NCI-H345 treated with DMSO at 0.1 percent for 48 hours (cell line): ENCODE data around the gene EFNA1.

Experiments used
- DNase-seq: peaks from one replicate; lab custom pipeline; 2025; ENCODE audit not compliant: unreplicated experiment; lab: John Stamatoyannopoulos, UW

EFNA1 gene

DNA sequence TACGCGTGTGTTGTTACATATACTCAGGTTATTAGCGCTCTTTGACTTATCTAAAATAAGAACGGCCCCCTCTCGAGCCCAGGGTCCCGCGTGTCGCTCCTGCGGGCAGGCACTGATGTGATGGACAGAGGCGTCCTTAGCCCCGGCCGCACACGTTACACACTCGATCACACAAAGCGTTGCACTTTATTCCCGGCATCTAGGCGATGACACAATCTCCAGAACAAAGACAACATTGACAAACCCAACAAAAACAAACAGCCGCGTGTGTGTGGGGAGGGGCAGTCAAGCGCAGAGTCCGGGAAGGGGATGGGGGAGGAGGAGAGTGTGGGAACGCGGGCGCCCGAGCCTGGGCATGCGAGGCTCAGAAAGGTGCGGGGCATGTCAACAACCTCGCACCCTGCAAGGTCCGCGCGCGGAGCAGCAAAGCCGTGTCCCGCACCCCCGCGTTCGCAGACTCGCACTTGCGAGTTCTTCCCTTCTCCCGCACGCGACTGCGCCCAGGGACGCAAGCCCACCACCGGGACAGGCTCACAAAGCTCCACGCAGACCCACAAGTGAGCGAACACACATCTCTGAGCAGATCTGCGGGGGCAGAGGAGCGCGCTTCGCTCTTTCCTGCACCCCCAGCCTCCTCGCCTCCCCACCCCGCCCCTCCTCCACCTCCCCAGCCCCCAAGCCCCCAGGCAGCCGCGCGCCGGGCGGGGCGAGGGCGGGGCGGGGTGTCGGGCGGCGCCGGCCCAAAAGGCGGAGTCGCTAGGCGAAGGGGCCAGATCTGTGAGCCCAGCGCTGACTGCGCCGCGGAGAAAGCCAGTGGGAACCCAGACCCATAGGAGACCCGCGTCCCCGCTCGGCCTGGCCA is at the start of gene EFNA1:
TSS of gene EFNA1 (plus strand) at position 772 of the 862 bp plus-strand sequence. CDS start 102 bp downstream, outside the sequence.
- peak; percentile 43 for DNase-seq

DNA sequence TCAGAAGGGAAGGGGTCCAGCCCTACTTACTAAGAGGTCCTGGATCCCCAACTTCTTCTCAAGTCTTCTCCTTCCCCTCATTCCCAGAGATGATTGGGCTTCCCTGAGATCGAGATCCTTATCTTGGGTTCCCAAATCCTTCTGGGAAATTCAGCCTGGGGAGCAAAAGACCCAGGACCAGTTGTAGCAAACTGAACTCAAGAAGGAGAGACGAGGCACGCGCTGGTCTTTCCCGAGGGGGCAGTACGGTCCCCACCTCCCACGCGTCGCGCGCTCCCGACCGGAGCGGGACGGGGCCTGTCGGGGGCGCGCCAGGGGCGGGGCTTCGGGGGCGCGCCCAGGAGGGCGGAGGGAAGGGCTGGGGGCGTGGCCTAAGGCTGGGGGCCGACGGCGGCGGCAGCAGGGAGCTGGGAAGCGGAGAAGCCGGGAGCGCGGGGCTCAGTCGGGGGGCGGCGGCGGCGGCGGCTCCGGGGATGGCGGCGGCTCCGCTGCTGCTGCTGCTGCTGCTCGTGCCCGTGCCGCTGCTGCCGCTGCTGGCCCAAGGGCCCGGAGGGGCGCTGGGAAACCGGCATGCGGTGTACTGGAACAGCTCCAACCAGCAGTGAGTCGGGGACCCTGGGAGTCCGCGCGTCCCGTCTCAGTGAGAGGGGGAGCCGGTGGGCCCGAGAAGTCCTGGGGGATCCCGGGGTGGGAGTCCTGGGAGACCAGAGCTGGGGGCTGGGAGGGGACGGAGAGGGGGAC is 49.0 kb upstream of the EFNA1 start, which contains the start of gene EFNA3:
TSS of gene EFNA3 (plus strand) at position 369 of the 741 bp plus-strand sequence. CDS start at position 474, 105 bp downstream.
- peak; percentile 78 for DNase-seq

DNA sequence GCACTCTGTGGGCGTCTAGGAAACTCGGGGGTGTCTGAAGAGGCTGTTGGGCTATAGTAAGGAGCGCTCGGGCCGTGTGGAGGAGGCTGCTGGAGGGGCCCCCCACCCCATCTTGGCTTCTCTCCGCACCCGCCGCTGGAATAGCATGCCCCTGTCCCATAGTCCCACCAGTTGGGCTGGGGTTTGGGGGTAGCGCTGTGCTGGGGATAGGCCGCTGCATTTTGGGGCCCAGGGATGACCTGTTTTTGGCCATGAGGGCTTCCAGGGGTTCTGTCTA is 48.5 kb upstream of the EFNA1 start:
- no peak for DNase-seq

DNA sequence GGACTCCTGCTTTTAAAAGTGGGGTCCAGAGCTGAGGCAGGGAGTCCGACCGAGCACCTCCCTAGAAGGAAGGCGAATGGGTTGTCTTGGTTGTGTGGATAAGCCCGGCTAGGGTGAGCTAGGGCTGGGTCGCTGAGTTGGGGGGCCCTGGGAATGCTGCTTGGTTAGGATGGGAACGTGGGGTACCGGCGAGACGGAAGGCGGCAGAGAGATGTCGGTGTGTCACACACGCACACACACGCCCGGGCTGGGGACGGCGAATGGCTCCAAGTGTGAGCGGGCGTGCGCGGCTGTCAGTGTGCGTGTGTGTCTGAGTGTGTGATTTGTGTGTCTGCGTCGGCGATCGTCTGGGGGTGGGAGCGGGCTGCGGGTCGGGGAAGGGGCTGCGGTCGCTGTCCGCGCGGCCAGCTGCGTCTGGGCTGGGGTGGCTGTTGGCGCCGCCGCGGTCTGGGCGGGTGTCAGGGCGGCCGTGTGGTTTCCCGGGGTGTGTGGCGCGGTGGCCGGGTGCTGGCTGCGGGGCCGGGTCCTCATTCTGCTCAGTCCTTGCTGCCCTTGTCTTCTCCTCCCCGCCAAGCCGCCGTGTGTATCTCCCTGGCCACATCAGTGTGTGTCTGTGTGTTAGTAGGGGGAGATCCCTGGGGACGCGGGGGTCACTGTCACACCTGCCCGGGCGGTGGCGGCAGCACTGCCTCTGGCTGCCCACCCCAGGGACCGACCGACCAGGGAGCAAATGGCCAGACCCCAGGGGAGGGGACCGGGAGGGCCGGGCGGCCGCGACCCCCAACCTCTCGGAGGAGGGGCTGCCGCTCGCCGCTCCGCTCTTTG is 48.0 kb upstream of the EFNA1 start:
- DNase-seq = peak; percentile 51

DNA sequence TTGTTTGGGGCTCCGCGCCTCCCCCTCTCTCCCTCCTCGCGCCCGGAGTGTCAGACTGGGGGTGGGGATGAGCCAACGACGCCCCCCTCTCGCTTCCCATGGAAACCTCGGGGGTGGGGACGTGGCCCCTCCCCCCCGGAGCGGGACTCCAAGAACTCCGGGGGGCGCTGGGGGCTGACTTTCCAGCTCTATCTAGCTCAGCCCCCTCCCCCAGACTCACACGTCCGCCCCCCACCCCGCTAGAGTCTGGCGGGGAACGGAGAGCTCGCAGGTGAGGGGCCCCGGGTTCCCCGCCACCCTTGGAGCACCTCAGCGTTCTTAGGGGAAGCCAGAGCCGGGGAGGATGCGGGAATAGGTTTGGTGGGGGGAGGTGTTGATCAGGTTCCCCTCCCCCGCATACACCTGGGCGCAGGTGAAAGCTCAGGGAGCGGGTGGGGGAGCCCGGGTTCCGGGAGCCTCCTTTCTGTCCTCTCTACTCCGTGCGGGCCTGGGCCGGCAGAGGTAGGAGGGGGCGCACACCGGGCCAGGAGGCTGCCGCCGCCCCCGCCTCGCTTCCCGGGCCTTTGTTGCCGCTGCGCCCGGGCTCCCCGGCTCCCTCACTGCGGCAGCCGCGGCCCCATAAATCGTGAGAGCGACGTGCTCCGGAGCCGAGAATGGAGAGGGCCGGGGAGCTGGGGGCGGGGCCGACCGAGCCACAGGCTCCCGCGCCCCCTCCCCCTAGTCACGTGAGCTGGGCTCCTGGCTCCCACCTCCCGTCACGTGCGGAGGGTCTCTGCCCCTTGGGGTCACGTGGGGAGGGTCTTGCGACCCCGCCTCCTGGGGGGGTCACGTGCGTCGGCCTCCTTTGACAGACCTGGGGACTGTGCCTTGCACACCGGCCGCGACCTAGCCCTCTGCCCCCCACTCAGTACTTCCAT is 47.1 kb upstream of the EFNA1 start:
- DNase-seq = peak; percentile 94

DNA sequence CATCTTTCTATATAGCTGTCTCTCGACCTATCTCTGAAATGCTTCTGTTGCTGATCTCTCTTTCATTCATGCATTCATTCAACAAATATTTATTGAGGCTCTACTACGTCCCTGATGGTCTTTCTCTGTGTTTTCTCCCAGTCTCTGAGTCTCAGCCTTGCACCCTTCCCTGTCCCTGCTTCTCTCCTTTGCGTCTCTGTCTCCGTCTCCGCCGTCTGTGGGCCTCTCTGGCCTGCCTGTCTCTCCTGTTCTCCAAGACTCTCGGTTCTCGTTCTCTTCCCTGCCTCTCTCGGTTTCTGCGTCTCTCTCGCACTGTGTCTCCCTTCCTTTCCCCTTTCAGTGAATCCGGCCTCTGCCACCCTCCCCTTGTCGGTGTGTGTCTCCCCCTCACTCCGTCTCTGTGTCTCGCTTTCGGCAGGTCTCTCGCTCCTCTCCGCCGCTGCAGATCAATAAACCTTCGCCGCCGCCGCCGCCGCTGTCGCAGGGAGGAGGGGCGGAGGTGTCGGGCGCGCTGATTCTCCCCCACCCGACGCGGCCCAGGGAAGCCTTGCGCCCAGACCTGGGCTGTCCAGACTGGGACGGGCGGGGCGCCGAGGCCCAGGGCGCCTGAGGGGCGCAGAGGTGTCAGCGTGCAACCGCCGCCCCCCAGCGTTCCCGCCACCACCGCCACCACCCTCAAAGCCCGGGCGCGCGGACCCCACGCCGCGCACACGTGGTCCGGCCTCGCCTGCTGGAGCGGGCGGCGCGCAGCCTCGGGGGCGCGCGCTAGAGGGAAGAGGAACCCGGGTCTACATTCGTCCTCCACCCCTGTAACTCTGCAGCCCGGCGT is 46.0 kb upstream of the EFNA1 start:
- no peak for DNase-seq

GRCh38 chr1:155082301-155083051 is 45.2 kb upstream of the EFNA1 start:
- no peak for DNase-seq

GRCh38 chr1:155083052-155083541 is 44.6 kb upstream of the EFNA1 start:
- DNase-seq = no peak

DNA sequence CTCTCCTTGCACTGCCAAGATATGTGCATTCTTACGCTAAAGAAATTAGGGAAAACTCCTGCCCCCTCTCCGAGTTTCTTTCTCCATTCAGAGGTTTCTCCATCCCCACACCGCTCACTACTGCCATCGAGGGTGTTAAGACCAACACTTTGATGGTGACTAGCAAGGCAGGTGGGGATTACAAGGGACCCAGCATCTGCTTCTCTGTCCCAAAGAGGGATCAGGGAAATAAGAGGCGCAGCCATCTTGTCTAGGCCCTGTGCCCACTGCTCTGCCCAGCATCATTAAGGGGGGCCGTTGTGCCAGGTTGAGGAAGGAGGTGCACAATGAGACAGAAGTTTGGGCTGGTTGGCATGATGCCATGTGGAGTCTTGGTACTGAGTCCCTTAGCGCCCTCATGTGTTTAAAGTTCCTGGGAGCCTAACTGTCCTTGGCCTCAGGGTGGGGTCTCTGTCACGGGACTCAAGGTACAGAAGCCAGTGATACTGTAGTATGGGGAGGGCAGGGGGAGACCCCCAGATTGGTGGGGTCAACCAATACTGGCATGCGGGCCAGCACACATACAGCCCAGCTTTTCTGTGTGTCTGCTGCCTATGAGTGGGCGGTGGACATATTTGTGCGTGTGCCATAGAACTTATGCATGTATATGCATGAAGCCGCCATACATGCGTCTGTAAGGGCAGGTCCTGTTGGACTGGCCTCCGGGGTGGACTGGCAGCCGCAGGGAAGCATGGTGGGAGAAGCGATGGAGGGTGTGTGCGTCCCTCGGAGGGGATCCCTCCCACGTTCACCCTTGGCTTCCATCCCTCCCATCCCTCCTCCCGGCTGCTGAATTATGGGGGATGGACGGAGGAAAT is 43.6 kb upstream of the EFNA1 start:
- peak; percentile 81 for DNase-seq

DNA sequence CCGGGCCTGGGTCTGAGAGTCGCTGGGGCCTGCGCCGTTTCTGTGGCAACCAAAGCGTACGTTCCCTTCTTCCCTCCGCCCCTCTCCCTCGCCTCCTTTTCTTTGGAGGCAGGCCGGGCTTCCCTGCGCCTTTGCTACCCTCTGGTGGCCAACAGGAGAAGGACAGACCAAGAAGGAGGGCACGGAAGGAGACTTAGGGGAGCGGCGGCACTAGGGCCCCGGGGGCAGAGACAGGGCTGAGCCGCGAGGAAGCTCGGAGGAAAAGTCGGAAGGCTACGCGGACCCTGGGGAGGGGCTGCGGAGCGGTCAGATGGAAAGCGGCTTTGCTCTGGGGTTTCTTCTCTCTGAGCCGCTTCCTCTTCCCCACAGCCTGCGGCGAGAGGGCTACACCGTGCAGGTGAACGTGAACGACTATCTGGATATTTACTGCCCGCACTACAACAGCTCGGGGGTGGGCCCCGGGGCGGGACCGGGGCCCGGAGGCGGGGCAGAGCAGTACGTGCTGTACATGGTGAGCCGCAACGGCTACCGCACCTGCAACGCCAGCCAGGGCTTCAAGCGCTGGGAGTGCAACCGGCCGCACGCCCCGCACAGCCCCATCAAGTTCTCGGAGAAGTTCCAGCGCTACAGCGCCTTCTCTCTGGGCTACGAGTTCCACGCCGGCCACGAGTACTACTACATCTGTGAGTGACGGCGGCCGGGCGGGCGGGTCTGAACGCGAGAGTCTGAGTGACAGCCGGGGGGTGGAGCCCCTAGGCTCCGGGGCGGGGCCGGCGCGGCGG is 42.8 kb upstream of the EFNA1 start:
- DNase-seq = peak; percentile 100

DNA sequence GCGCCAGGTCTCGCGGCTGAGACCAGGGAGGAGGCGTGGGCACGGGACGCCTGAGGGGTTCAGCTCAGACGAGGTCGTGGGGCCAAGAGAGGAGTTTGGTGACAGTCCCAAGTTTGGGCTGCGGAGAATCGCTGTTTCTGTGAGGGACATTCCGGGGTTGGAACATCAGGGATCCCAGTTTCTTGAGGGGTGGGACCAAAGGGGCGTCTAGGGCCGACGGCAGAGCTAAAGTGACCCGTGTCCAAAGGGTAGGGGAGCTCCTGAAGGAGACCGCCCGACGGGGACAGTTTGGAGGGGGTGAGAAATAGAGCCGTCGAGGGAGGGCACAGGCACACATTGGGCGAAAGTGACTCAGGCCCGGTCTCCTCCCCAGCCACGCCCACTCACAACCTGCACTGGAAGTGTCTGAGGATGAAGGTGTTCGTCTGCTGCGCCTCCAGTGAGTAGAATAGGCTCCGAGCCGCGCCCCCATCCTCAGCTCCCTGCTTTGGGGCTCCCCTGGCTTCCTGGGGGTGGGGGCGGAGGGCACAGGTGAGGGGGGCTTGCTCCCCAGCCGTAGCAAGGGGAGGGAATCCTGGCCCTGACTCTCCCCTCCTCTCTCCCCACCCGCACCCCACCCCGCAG is 42.1 kb upstream of the EFNA1 start:
- peak; percentile 46 for DNase-seq

GRCh38 chr1:155086128-155086741 is 41.4 kb upstream of the EFNA1 start:
- peak; percentile 75 for DNase-seq

DNA sequence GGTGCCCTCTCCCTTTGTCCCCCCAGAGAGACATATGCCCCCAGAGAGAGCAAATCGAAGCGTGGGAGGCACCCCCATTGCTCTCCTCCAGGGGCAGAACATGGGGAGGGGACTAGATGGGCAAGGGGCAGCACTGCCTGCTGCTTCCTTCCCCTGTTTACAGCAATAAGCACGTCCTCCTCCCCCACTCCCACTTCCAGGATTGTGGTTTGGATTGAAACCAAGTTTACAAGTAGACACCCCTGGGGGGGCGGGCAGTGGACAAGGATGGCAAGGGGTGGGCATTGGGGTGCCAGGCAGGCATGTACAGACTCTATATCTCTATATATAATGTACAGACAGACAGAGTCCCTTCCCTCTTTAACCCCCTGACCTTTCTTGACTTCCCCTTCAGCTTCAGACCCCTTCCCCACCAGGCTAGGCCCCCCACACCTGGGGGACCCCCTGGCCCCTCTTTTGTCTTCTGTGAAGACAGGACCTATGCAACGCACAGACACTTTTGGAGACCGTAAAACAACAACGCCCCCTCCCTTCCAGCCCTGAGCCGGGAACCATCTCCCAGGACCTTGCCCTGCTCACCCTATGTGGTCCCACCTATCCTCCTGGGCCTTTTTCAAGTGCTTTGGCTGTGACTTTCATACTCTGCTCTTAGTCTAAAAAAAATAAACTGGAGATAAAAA is 40.7 kb upstream of the EFNA1 start:
- no peak for DNase-seq

GRCh38 chr1:155091071-155092051 is 36.3 kb upstream of the EFNA1 start:
- peak; percentile 87 for DNase-seq
